ENCODE results near the gene LDLRAD3.

DNA sequence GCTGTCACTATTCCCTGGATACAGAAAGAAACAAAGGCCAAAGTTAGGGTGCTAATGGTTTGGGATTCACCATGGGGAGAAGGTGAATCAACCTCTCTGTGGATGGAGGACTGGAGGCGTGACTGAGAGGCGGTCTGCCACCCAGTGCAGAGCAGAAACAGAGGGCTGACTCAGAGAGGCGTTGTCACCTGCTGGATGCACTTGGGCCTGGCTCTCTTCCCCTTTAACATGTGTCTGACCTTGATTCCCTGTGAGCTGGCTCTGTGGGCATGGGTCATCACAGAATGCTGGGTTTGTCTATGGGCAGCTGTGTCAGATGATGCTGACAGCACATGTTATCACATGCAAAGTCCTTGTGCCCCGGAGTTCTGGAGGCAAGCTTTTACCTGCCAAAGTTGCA is 75.9 kb downstream of the LDLRAD3 start:
- TF ChIP-seq CTCF (IDR thresholded peaks at IDR 0.05; ENCODE audit: low read depth, low read length) = no peak
- TF ChIP-seq EZH2phosphoT487 (IDR thresholded peaks at IDR 0.05; ENCODE audit: low read depth) = no peak
